GM06990 (cell line): ENCODE measurements around the gene TRIP12.

Experiments used
- DNase-seq: peaks from one replicate; pipeline ENCODE4 v3.0.0-alpha.2; 2011; ENCODE audit not compliant: insufficient read length; ENCODE audit errors: extremely low read depth
- H3K27me3 ChIP-seq: replicated peaks from 2 replicates; pipeline ENCODE4 v1.6.0; 2011; ENCODE audit warnings: low read length; ENCODE audit not compliant: control insufficient read depth, insufficient read depth
- H3K36me3 ChIP-seq: 2 replicates; pipeline ENCODE4 v1.5.1; 2011; ENCODE audit warnings: low read length; ENCODE audit not compliant: control insufficient read depth, insufficient read depth
- H3K4me3 ChIP-seq: replicated peaks from 2 replicates; pipeline ENCODE4 v1.5.1; 2011; ENCODE audit warnings: low read depth, mild to moderate bottlenecking, control low read depth, low read length
- CTCF ChIP-seq: IDR thresholded peaks from 2 replicates; pipeline ENCODE4 v1.5.1; 2011; ENCODE audit warnings: low read length, control low read depth, mild to moderate bottlenecking, inconsistent platforms; ENCODE audit not compliant: insufficient read depth, poor library complexity, severe bottlenecking

TRIP12 gene

GRCh38 chr2:229733611-229734245 is 188.1 kb downstream of the TRIP12 start:
- Histone ChIP-seq H3K36me3 (no peaks in the 10 kb centered on the region), H3K4me3 (no peak overlapping the region), H3K27me3 (peaks cover 1% of the 10 kb centered on the region)
- no peak for DNase-seq
- no peak for TF ChIP-seq CTCF

- H3K36me3 ChIP-seq = no peaks in the 10 kb centered on the region
- H3K4me3 ChIP-seq = no peak overlapping the region
- no peak for DNase-seq
- TF ChIP-seq CTCF = no peak
- peaks cover 1% of the 10 kb centered on the region for H3K27me3 ChIP-seq
Measured at GRCh38 chr2:229732897-229733296, 188.9 kb downstream of the TRIP12 start.

GRCh38 chr2:229731916-229732315 is 189.9 kb downstream of the TRIP12 start:
- Histone ChIP-seq H3K4me3 (no peak overlapping the region), H3K36me3 (no peaks in the 10 kb centered on the region), H3K27me3 (peaks cover 1% of the 10 kb centered on the region)
- no peak for DNase-seq
- TF ChIP-seq CTCF = no peak

GRCh38 chr2:229731363-229731762 is 190.4 kb downstream of the TRIP12 start:
- H3K27me3 ChIP-seq = peaks cover 1% of the 10 kb centered on the region
- H3K36me3 ChIP-seq = no peaks in the 10 kb centered on the region
- no peak overlapping the region for H3K4me3 ChIP-seq
- no peak for DNase-seq
- no peak for TF ChIP-seq CTCF

GRCh38 chr2:229728370-229728769 is 193.4 kb downstream of the TRIP12 start:
- no peak for TF ChIP-seq CTCF
- H3K36me3 ChIP-seq = no peaks in the 10 kb centered on the region
- no peak for DNase-seq
- H3K27me3 ChIP-seq = peaks cover 1% of the 10 kb centered on the region
- H3K4me3 ChIP-seq = no peak overlapping the region

- DNase-seq = no peak
- TF ChIP-seq CTCF = no peak
- H3K27me3 ChIP-seq = no peaks in the 10 kb centered on the region; the same call in 1 of the 2 replicates
- H3K36me3 ChIP-seq = no peaks in the 10 kb centered on the region
- H3K4me3 ChIP-seq = no peak overlapping the region
Measured at GRCh38 chr2:229726643-229727042, 195.2 kb downstream of the TRIP12 start.
